Nephron (organoid): ENCODE results near the gene CACNA1S.

ENCODE experiments used
- H3K27ac Mint-ChIP-seq, 3 experiments: 2 replicates each; pipeline ENCODE4 v1.8.0; 2020; ENCODE audit warnings: mixed read lengths in 3 of 3, mild to moderate bottlenecking in 2 of 3, moderate library complexity in 1 of 3
- H3K27me3 Mint-ChIP-seq: 2 replicates; pipeline ENCODE4 v1.8.0; 2021; ENCODE audit warnings: low read depth, mild to moderate bottlenecking, moderate library complexity, mixed read lengths
- H3K36me3 Mint-ChIP-seq: 2 replicates; pipeline ENCODE4 v1.8.0; 2020; ENCODE audit warnings: low read depth, mixed read lengths
- H3K4me1 Mint-ChIP-seq: 2 replicates; pipeline ENCODE4 v1.8.0; 2020; ENCODE audit warnings: mixed read lengths
- H3K4me3 Mint-ChIP-seq, 3 experiments: 2 replicates each; pipeline ENCODE4 v1.8.0; 2020; ENCODE audit warnings: mild to moderate bottlenecking in 3 of 3, mixed read lengths in 3 of 3, moderate library complexity in 2 of 3
- H3K9me3 Mint-ChIP-seq: 2 replicates; pipeline ENCODE4 v1.8.0; 2020; ENCODE audit warnings: mixed read lengths
- TF ChIP-seq, protein P1 (sequence below), 3 experiments: fragments of 200-600 bp; sonication (generic); IDR thresholded peaks; one replicate each; pipeline ENCODE4 v1.5.0; 2021; ENCODE audit warnings: antibody characterized with exemption in 3 of 3; ENCODE audit not compliant: unreplicated experiment in 3 of 3

CACNA1S gene

GRCh38 chr1:201083741-201084140, 28.5 kb downstream of the CACNA1S start:
- Mint-ChIP-seq H3K4me1 (peaks cover 21% of the 10 kb centered on the region), H3K27ac (no peak overlapping the region), H3K36me3 (no peaks in the 10 kb centered on the region)

DNA sequence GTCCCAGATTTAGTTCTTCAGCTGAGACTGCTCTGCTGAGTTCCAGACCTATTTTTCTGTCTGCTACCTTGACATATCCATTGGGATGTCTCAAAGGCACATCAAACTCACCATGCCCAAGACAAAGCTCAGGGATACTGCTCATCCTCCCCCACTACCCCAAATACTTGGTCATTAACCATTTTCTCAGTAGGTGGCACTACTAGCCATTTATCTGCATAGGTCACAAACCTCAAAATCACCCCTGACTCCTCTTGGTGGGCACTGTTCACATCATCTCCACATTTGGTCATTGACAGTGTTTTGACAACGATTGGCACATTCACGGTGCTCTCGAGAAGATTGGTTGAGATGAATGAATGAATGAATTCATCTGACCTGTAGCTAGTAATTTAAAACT, 32.1 kb downstream of the CACNA1S start:
- Mint-ChIP-seq H3K27me3 (peaks cover 3% of the 10 kb centered on the region), H3K4me3 (no peak overlapping the region), H3K27ac (no peak overlapping the region), H3K9me3 (no peaks in the 10 kb centered on the region), H3K36me3 (no peaks in the 10 kb centered on the region), H3K4me1 (peaks cover 10% of the 10 kb centered on the region)
- TF ChIP-seq, protein P1, sequence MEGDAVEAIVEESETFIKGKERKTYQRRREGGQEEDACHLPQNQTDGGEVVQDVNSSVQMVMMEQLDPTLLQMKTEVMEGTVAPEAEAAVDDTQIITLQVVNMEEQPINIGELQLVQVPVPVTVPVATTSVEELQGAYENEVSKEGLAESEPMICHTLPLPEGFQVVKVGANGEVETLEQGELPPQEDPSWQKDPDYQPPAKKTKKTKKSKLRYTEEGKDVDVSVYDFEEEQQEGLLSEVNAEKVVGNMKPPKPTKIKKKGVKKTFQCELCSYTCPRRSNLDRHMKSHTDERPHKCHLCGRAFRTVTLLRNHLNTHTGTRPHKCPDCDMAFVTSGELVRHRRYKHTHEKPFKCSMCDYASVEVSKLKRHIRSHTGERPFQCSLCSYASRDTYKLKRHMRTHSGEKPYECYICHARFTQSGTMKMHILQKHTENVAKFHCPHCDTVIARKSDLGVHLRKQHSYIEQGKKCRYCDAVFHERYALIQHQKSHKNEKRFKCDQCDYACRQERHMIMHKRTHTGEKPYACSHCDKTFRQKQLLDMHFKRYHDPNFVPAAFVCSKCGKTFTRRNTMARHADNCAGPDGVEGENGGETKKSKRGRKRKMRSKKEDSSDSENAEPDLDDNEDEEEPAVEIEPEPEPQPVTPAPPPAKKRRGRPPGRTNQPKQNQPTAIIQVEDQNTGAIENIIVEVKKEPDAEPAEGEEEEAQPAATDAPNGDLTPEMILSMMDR (IDR thresholded peaks at IDR 0.05; ENCODE audit: unreplicated experiment in 3 of 3): no peak

More at GRCh38 chr1:201083741-201084140, 28.5 kb downstream of the CACNA1S start:
- TF ChIP-seq, protein P1 (IDR thresholded peaks at IDR 0.05; ENCODE audit: unreplicated experiment in 3 of 3): no peak
- peaks cover 8% of the 10 kb centered on the region for H3K27me3 Mint-ChIP-seq
- no peak overlapping the region for H3K4me3 Mint-ChIP-seq
- H3K9me3 Mint-ChIP-seq: no peaks in the 10 kb centered on the region

- no peaks in the 10 kb centered on the region for H3K4me1 Mint-ChIP-seq
- TF ChIP-seq, protein P1 (IDR thresholded peaks at IDR 0.05; ENCODE audit: unreplicated experiment in 3 of 3): no peak
- peaks cover 3% of the 10 kb centered on the region for H3K27me3 Mint-ChIP-seq
- no peaks in the 10 kb centered on the region for H3K36me3 Mint-ChIP-seq
- H3K9me3 Mint-ChIP-seq: no peaks in the 10 kb centered on the region
- H3K27ac Mint-ChIP-seq: peak overlapping the region; percentile 40 to 94 (median 72)
- no peak overlapping the region for H3K4me3 Mint-ChIP-seq
Measured at GRCh38 chr1:201077736-201078135, 34.5 kb downstream of the CACNA1S start.

DNA sequence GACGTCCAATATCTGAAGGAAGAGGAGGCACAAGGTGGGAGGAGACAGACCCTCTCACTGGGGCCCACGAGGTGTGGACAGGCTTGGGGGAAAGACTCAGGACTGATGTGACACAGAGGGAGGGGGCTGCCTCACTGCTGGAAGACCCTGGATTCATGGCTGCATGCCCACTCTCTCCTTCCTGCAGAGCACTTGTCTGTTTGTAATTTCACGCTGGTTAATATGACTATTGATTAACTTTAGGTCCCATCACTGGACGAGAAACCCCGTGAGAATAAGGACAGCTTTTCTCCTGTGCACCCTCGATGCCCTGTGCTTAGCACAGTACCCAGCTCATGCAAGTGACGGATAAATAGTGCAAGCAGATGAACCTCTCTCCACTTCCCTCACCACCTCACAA, 35.1 kb downstream of the CACNA1S start:
- H3K27ac Mint-ChIP-seq: peak overlapping the region; percentile 40 to 94 (median 72)
- H3K9me3 Mint-ChIP-seq: no peaks in the 10 kb centered on the region
- H3K27me3 Mint-ChIP-seq: no peaks in the 10 kb centered on the region
- H3K4me1 Mint-ChIP-seq: no peaks in the 10 kb centered on the region
- TF ChIP-seq, protein P1 (IDR thresholded peaks at IDR 0.05; ENCODE audit: unreplicated experiment in 3 of 3): no peak
- H3K4me3 Mint-ChIP-seq: no peak overlapping the region
- H3K36me3 Mint-ChIP-seq: no peaks in the 10 kb centered on the region

GRCh38 chr1:201076092-201076491, 36.1 kb downstream of the CACNA1S start:
- peaks cover 5% of the 10 kb centered on the region for H3K4me1 Mint-ChIP-seq
- H3K9me3 Mint-ChIP-seq: no peaks in the 10 kb centered on the region
- TF ChIP-seq, protein P1 (IDR thresholded peaks at IDR 0.05; ENCODE audit: unreplicated experiment in 3 of 3): no peak
- H3K4me3 Mint-ChIP-seq: no peak overlapping the region
- H3K27ac Mint-ChIP-seq: no peak overlapping the region
- H3K27me3 Mint-ChIP-seq: no peaks in the 10 kb centered on the region
- H3K36me3 Mint-ChIP-seq: no peaks in the 10 kb centered on the region

GRCh38 chr1:201074018-201074417, 38.2 kb downstream of the CACNA1S start:
- Mint-ChIP-seq H3K27ac (no peak overlapping the region), H3K27me3 (peaks cover 4% of the 10 kb centered on the region), H3K4me3 (no peak overlapping the region), H3K9me3 (no peaks in the 10 kb centered on the region), H3K4me1 (peaks cover 5% of the 10 kb centered on the region), H3K36me3 (no peaks in the 10 kb centered on the region)
- TF ChIP-seq, protein P1 (IDR thresholded peaks at IDR 0.05; ENCODE audit: unreplicated experiment in 3 of 3): no peak
